PC-9 (cell line): ENCODE measurements around the gene SIGLEC12.

Source experiments
- EZH2 ChIP-seq: fragments of 200-600 bp; sonication (generic); IDR thresholded peaks from 2 replicates; pipeline ENCODE4 v1.8.0; 2017; ENCODE audit warnings: antibody characterized with exemption, low read depth
- TF ChIP-seq, protein P1 (sequence below): fragments of 200-600 bp; sonication (generic); conservative IDR thresholded peaks from 2 replicates; pipeline ENCODE4 v1.6.1; 2017; ENCODE audit warnings: mixed run types, antibody characterized with exemption, mild to moderate bottlenecking, moderate library complexity

- TF ChIP-seq, protein P1, sequence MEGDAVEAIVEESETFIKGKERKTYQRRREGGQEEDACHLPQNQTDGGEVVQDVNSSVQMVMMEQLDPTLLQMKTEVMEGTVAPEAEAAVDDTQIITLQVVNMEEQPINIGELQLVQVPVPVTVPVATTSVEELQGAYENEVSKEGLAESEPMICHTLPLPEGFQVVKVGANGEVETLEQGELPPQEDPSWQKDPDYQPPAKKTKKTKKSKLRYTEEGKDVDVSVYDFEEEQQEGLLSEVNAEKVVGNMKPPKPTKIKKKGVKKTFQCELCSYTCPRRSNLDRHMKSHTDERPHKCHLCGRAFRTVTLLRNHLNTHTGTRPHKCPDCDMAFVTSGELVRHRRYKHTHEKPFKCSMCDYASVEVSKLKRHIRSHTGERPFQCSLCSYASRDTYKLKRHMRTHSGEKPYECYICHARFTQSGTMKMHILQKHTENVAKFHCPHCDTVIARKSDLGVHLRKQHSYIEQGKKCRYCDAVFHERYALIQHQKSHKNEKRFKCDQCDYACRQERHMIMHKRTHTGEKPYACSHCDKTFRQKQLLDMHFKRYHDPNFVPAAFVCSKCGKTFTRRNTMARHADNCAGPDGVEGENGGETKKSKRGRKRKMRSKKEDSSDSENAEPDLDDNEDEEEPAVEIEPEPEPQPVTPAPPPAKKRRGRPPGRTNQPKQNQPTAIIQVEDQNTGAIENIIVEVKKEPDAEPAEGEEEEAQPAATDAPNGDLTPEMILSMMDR, result no peak
- no peak for TF ChIP-seq EZH2
These were observed 44.6 kb upstream of the SIGLEC12 start for GRCh38 chr19:51546107-51546649.
